ENCODE results near the gene RAC2. TPM values are rescaled to one million over a fixed set of nuclear protein-coding genes. Genes with fewer than 3 reads are reported as not detected.
A peak's percentile ranks its signal among the peaks of the same experiment; 100 is the strongest.
"Not testable (repeated sequence)": the region's sequence is repeated elsewhere in the genome, so short reads cannot be mapped to it uniquely, and the experiment has no call there.

RAC2 gene
- total RNA-seq, 1 donor from 2014 or later = 18.9 TPM

- ATAC-seq (no peak), DNase-seq (ENCODE audit: low spot score) (no peak)
- intact Hi-C loops (cut with DNase I) = no loop called here
These were observed 4.5 kb downstream of the RAC2 start for GRCh38 chr22:37239336-37240239.

- DNase-seq (ENCODE audit: low spot score) (no peak), ATAC-seq (no peak)
- intact Hi-C loops (cut with DNase I) = no loop called here
These were observed 6.4 kb downstream of the RAC2 start for GRCh38 chr22:37237371-37238268.

- no peak for DNase-seq (ENCODE audit: low spot score)
- ATAC-seq = no peak
- intact Hi-C loops (cut with DNase I) = no loop called here
These were observed 8.0 kb downstream of the RAC2 start for GRCh38 chr22:37235897-37236607.

GRCh38 chr22:37234736-37235711, 9.0 kb downstream of the RAC2 start:
- intact Hi-C loops (cut with DNase I) = no loop called here
- DNase-seq (ENCODE audit: low spot score) = no peak

GRCh38 chr22:37233751-37234631, 10.1 kb downstream of the RAC2 start:
- DNase-seq (ENCODE audit: low spot score) (no peak), ATAC-seq (no peak)
- intact Hi-C loops (cut with DNase I) = no loop called here

More at GRCh38 chr22:37234736-37235711, 9.0 kb downstream of the RAC2 start:
- no peak for ATAC-seq

- intact Hi-C loops (cut with DNase I); DNase-seq (ENCODE audit: low spot score); ATAC-seq: not testable (repeated sequence)
These were observed 10.7 kb downstream of the RAC2 start for GRCh38 chr22:37233371-37233750.

GRCh38 chr22:37232140-37232998, 11.7 kb downstream of the RAC2 start:
- intact Hi-C loops (cut with DNase I) = no loop called here
- ATAC-seq (no peak), DNase-seq (ENCODE audit: low spot score) (no peak)

- no peak for DNase-seq (ENCODE audit: low spot score)
- no peak for ATAC-seq
- intact Hi-C loops (cut with DNase I) = no loop called here
These were observed 12.5 kb downstream of the RAC2 start for GRCh38 chr22:37231406-37232139.

GRCh38 chr22:37230673-37231405, 13.2 kb downstream of the RAC2 start:
- ATAC-seq = no peak
- no peak for DNase-seq (ENCODE audit: low spot score)
- intact Hi-C loops (cut with DNase I) = no loop called here

GRCh38 chr22:37229805-37230672, 14.0 kb downstream of the RAC2 start:
- DNase-seq (ENCODE audit: low spot score) = no peak
- peak; percentile 45 for ATAC-seq
- intact Hi-C loops (cut with DNase I) = no loop called here

- intact Hi-C loops (cut with DNase I) = no loop called here
- no peak for DNase-seq (ENCODE audit: low spot score)
- peak; percentile 21 for ATAC-seq
These were observed 14.9 kb downstream of the RAC2 start for GRCh38 chr22:37229012-37229804.

GRCh38 chr22:37228106-37229011, 15.7 kb downstream of the RAC2 start:
- peak; percentile 53 for ATAC-seq
- intact Hi-C loops (cut with DNase I) = no loop called here

More at GRCh38 chr22:37228106-37229011, 15.7 kb downstream of the RAC2 start:
- DNase-seq (ENCODE audit: low spot score) = peak; percentile 73

Data from sciatic nerve (tissue), 2 donors.